ENCODE data around the gene PIK3CD. TPM values are rescaled to one million over a fixed set of nuclear protein-coding genes. Genes with fewer than 3 reads are reported as not detected.

Gene PIK3CD
- total and polyA plus RNA-seq, 2 of the 8 experiments (the other 6 are each of a cell fraction or from before 2014, with no cell fraction given), result 20.6 to 24.1 TPM

- no peak for FAIRE-seq
- WGBS, 2 experiments (ENCODE audit: extremely low coverage in 1 of 2, insufficient coverage in 1 of 2, insufficient read length in 1 of 2, insufficient replicate concordance in 2 of 2, low coverage in 1 of 2, low lambda C conversion rate in 2 of 2, missing lambda C conversion rate in 1 of 2), result 89% methylated on average over 11 of the region's 11 CpGs; no CpG with 5 or more reads in 1 of the 2 experiments
- CTCF ChIA-PET (ENCODE audit: partially characterized antibody), result interaction anchor here (1.1 to 1.9 kb wide), 3 partner anchors 30 to 65 kb away, joined by 3 to 5 read pairs (median 3); no protein-coding TSS in a partner anchor
Measured at GRCh38 chr1:9655836-9656235, 4.3 kb downstream of the PIK3CD start.

More at GRCh38 chr1:9655836-9656235, 4.3 kb downstream of the PIK3CD start:
- H2BK120ac ChIP-seq (replicated peaks; ENCODE audit: low read depth, low read length), result no peak overlapping the region
- H4K20me1 ChIP-seq (replicated peaks in 1 of 2; ENCODE audit: control insufficient read depth in 1 of 2, insufficient read depth in 2 of 2, low read length in 2 of 2), result no peaks in the 10 kb centered on the region
- H3K79me1 ChIP-seq (ENCODE audit: low read depth, low read length), result no peaks in the 10 kb centered on the region
- DNase-seq (ENCODE audit: low read depth in 1 of 2, low spot score in 2 of 2), result no peak
- H3K4me2 ChIP-seq (ENCODE audit: insufficient read depth in 1 of 2, low read depth in 2 of 2, low read length in 2 of 2), result no peak overlapping the region
- no peak overlapping the region for H3K4me3 ChIP-seq (ENCODE audit: extremely low read depth in 1 of 4, insufficient read depth in 2 of 4, low read depth in 3 of 4, low read length in 4 of 4)
- H2AFZ ChIP-seq (ENCODE audit: low read length), result no peak overlapping the region
- POLR2A ChIA-PET (ENCODE audit: partially characterized antibody), result no interaction called here
- no peak overlapping the region for H4K8ac ChIP-seq (ENCODE audit: extremely low read depth, insufficient read depth, low read length)
- H2BK15ac ChIP-seq (ENCODE audit: low read length), result no peak overlapping the region
- peaks cover 0 to 3% (median 0%) of the 10 kb centered on the region in 4 experiments; a peak in 3 of 7 replicates for H3K4me1 ChIP-seq (replicated peaks in 1 of 4; ENCODE audit: control insufficient read depth in 3 of 4, insufficient read depth in 4 of 4, low read length in 3 of 4)
- no peaks in the 10 kb centered on the region for H3K36me3 ChIP-seq (ENCODE audit: control insufficient read depth in 2 of 4, insufficient read depth in 4 of 4, low read length in 3 of 4)
- no peak overlapping the region for H3K14ac ChIP-seq (ENCODE audit: insufficient read length)
- H2AK5ac ChIP-seq (ENCODE audit: low read depth, low read length), result no peak overlapping the region
- peaks cover 5 to 25% (median 24%) of the 10 kb centered on the region in 4 experiments for H3K27me3 ChIP-seq (replicated peaks in 1 of 4; ENCODE audit: control insufficient read depth in 3 of 4, extremely low read depth in 1 of 4, insufficient read depth in 3 of 4, low read length in 3 of 4)
- H4K5ac ChIP-seq (ENCODE audit: insufficient read length, low read depth, low read length), result no peak overlapping the region
- H3K4ac ChIP-seq (replicated peaks; ENCODE audit: insufficient read length, low read depth, low read length), result no peak overlapping the region
- H2BK5ac ChIP-seq (ENCODE audit: low read depth, low read length), result no peak overlapping the region
- H3K27ac ChIP-seq (ENCODE audit: low read depth, low read length), result no peak overlapping the region
- TF ChIP-seq GABPA (IDR thresholded peaks at IDR 0.05; ENCODE audit: borderline replicate concordance, insufficient read depth, low read length) (no peak), TEAD4 (IDR thresholded peaks at IDR 0.05; ENCODE audit: low read depth, low read length) (no peak), SUZ12 (IDR thresholded peaks at IDR 0.05; ENCODE audit: low read length) (no peak), MAFK (IDR thresholded peaks at IDR 0.05; ENCODE audit: low read depth, low read length) (no peak), ATF3 (IDR thresholded peaks at IDR 0.05; ENCODE audit: insufficient read depth, low read depth, low read length) (no peak), RNF2 (IDR thresholded peaks at IDR 0.05; ENCODE audit: borderline replicate concordance, low read depth, low read length, missing control alignments, poor library complexity, severe bottlenecking) (no peak), EGR1 (IDR thresholded peaks at IDR 0.05; ENCODE audit: borderline replicate concordance, low read depth, low read length) (no peak), EP300 (IDR thresholded peaks at IDR 0.05; ENCODE audit: borderline replicate concordance in 1 of 2, low read depth in 2 of 2, low read length in 2 of 2) (no peak), KDM1A (IDR thresholded peaks at IDR 0.05; ENCODE audit: borderline replicate concordance, low read length) (no peak), HDAC6 (IDR thresholded peaks at IDR 0.05; ENCODE audit: low read depth, low read length) (no peak)
- H4K91ac ChIP-seq (replicated peaks; ENCODE audit: insufficient read length, low read length), result no peak overlapping the region
- H2BK12ac ChIP-seq (ENCODE audit: low read depth, low read length), result no peak overlapping the region
- no peaks in the 10 kb centered on the region for H3K9me3 ChIP-seq (ENCODE audit: insufficient read depth in 2 of 2, low read depth in 1 of 2, low read length in 1 of 2)
- H3K9ac ChIP-seq (replicated peaks in 1 of 4; ENCODE audit: extremely low read depth in 1 of 4, low read depth in 3 of 4, low read length in 3 of 4), result no peak overlapping the region
- no peak overlapping the region for H3K23ac ChIP-seq (ENCODE audit: insufficient read length)
- H3K18ac ChIP-seq (ENCODE audit: extremely low read depth, low read length), result no peak overlapping the region
- no peak overlapping the region for H2BK20ac ChIP-seq (ENCODE audit: low read length)
- H3K56ac ChIP-seq (replicated peaks; ENCODE audit: insufficient read length, low read depth, low read length), result no peak overlapping the region
- no peaks in the 10 kb centered on the region for H3K79me2 ChIP-seq (ENCODE audit: control insufficient read depth in 1 of 2, insufficient read depth in 2 of 2, low read length in 2 of 2)
- H3K23me2 ChIP-seq (ENCODE audit: low read depth, low read length), result peaks cover 8% of the 10 kb centered on the region

All from H1 (cell line).